ENCODE results near the gene MTHFSD. TPM values are rescaled to one million over a fixed set of nuclear protein-coding genes. Genes with fewer than 3 reads are reported as not detected.

The MTHFSD gene
- total RNA-seq, 2 donors from 2014 or later = 17.1 to 19.3 TPM

- peaks cover 44% of the 10 kb centered on the region for H3K27me3 Mint-ChIP-seq
- peaks cover 5% of the 10 kb centered on the region for H3K4me1 Mint-ChIP-seq
- H3K27ac Mint-ChIP-seq = no peak overlapping the region
- no peak for ATAC-seq (replicated peaks)
- peak overlapping the region; percentile 25 for H3K4me3 Mint-ChIP-seq
- no peaks in the 10 kb centered on the region for H3K36me3 Mint-ChIP-seq (ENCODE audit: low read depth)
- no peaks in the 10 kb centered on the region for H3K9me3 Mint-ChIP-seq
Measured at GRCh38 chr16:86567701-86568581, 12.9 kb upstream of the MTHFSD start.

- Mint-ChIP-seq H3K4me3 (peak overlapping the region; percentile 25), H3K27ac (no peak overlapping the region), H3K27me3 (peaks cover 47% of the 10 kb centered on the region), H3K4me1 (peaks cover 5% of the 10 kb centered on the region), H3K36me3 (ENCODE audit: low read depth) (no peaks in the 10 kb centered on the region), H3K9me3 (no peaks in the 10 kb centered on the region)
- no peak for ATAC-seq (replicated peaks)
Measured at GRCh38 chr16:86566966-86567700, 12.1 kb upstream of the MTHFSD start.

GRCh38 chr16:86566601-86566965 is 11.5 kb upstream of the MTHFSD start, which contains the start of gene FOXC2:
Gene FOXC2 (plus strand): TSS chr16:86566829. CDS start chr16:86567336, 507 bp downstream.
- Mint-ChIP-seq H3K9me3 (no peaks in the 10 kb centered on the region), H3K27ac (no peak within 1 kb of the TSS), H3K27me3 (peaks cover 50% of the 10 kb centered on the region), H3K36me3 (ENCODE audit: low read depth) (no peaks in the 10 kb centered on the region), H3K4me1 (peaks cover 5% of the 10 kb centered on the region), H3K4me3 (peak within 1 kb of the TSS; percentile 25)
- ATAC-seq (replicated peaks) = no peak

- no peak overlapping the region for H3K27ac Mint-ChIP-seq
- peaks cover 44% of the 10 kb centered on the region for H3K27me3 Mint-ChIP-seq
- H3K9me3 Mint-ChIP-seq = no peaks in the 10 kb centered on the region
- peaks cover 5% of the 10 kb centered on the region for H3K4me1 Mint-ChIP-seq
- no peak overlapping the region for H3K4me3 Mint-ChIP-seq
- ATAC-seq (replicated peaks) = no peak
- H3K36me3 Mint-ChIP-seq (ENCODE audit: low read depth) = no peaks in the 10 kb centered on the region
Measured at GRCh38 chr16:86565644-86566511, 10.8 kb upstream of the MTHFSD start.

- Mint-ChIP-seq H3K27ac (no peak overlapping the region), H3K4me3 (no peak overlapping the region), H3K9me3 (no peaks in the 10 kb centered on the region), H3K36me3 (ENCODE audit: low read depth) (no peaks in the 10 kb centered on the region), H3K27me3 (peaks cover 41% of the 10 kb centered on the region), H3K4me1 (peaks cover 5% of the 10 kb centered on the region)
- ATAC-seq (replicated peaks) = no peak
Measured at GRCh38 chr16:86565181-86565631, 10.2 kb upstream of the MTHFSD start.

GRCh38 chr16:86563469-86564345 is 8.7 kb upstream of the MTHFSD start:
- ATAC-seq (replicated peaks) = peak; percentile 87
- Mint-ChIP-seq H3K27me3 (peaks cover 33% of the 10 kb centered on the region), H3K4me1 (peaks cover 5% of the 10 kb centered on the region), H3K36me3 (ENCODE audit: low read depth) (no peaks in the 10 kb centered on the region), H3K4me3 (peak overlapping the region; percentile 50), H3K27ac (no peak overlapping the region), H3K9me3 (no peaks in the 10 kb centered on the region)

DNA sequence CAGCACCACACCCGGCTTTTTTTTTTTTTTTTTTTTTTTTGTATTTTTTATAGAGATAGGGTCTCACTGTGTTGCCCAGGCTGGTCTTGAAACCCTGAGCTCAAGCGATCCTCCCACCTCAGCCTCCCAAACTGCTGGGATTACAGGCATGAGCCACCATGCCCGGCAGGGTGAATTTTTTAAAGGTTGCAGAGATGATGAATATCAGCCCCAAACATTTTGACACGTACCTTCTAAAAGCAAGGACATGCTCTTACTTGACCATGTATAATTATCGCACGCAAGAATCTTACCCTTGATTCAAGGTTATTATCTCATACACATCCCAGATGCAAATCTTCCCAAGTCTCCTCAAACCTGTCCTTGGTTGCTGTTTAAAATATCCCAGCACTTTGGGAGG is 7.3 kb upstream of the MTHFSD start:
- no peaks in the 10 kb centered on the region for H3K9me3 Mint-ChIP-seq
- H3K36me3 Mint-ChIP-seq (ENCODE audit: low read depth) = no peaks in the 10 kb centered on the region
- H3K4me1 Mint-ChIP-seq = peaks cover 5% of the 10 kb centered on the region
- H3K27me3 Mint-ChIP-seq = peaks cover 37% of the 10 kb centered on the region
- no peak overlapping the region for H3K4me3 Mint-ChIP-seq
- no peak overlapping the region for H3K27ac Mint-ChIP-seq
- ATAC-seq (replicated peaks) = no peak

GRCh38 chr16:86559802-86560305 is 4.8 kb upstream of the MTHFSD start:
- H3K27ac Mint-ChIP-seq = no peak overlapping the region
- no peak for ATAC-seq (replicated peaks)
- no peak overlapping the region for H3K4me3 Mint-ChIP-seq
- no peaks in the 10 kb centered on the region for H3K9me3 Mint-ChIP-seq
- H3K27me3 Mint-ChIP-seq = peaks cover 31% of the 10 kb centered on the region
- H3K36me3 Mint-ChIP-seq (ENCODE audit: low read depth) = peaks cover 8% of the 10 kb centered on the region
- peaks cover 5% of the 10 kb centered on the region for H3K4me1 Mint-ChIP-seq

GRCh38 chr16:86558355-86559193 is 3.5 kb upstream of the MTHFSD start:
- Mint-ChIP-seq H3K27ac (no peak overlapping the region), H3K36me3 (ENCODE audit: low read depth) (peaks cover 16% of the 10 kb centered on the region), H3K27me3 (peaks cover 19% of the 10 kb centered on the region), H3K9me3 (no peaks in the 10 kb centered on the region), H3K4me3 (no peak overlapping the region), H3K4me1 (no peaks in the 10 kb centered on the region)
- ATAC-seq (replicated peaks) = no peak

GRCh38 chr16:86557587-86557986 is 2.6 kb upstream of the MTHFSD start:
- H3K9me3 Mint-ChIP-seq = no peaks in the 10 kb centered on the region
- H3K36me3 Mint-ChIP-seq (ENCODE audit: low read depth) = peaks cover 22% of the 10 kb centered on the region
- H3K27me3 Mint-ChIP-seq = peaks cover 15% of the 10 kb centered on the region
- no peak overlapping the region for H3K4me3 Mint-ChIP-seq
- no peaks in the 10 kb centered on the region for H3K4me1 Mint-ChIP-seq
- no peak for ATAC-seq (replicated peaks)
- H3K27ac Mint-ChIP-seq = no peak overlapping the region

- ATAC-seq (replicated peaks) = no peak
- no peak overlapping the region for H3K27ac Mint-ChIP-seq
Measured at GRCh38 chr16:86556576-86556975, 1.5 kb upstream of the MTHFSD start.

GRCh38 chr16:86555704-86556075 is 655 bp upstream of the MTHFSD start:
- ATAC-seq (replicated peaks) = no peak
- H3K36me3 Mint-ChIP-seq (ENCODE audit: low read depth) = peaks cover 33% of the 10 kb centered on the region
- H3K4me1 Mint-ChIP-seq = no peaks in the 10 kb centered on the region
- H3K9me3 Mint-ChIP-seq = no peaks in the 10 kb centered on the region
- peak overlapping the region; percentile 97 for H3K27ac Mint-ChIP-seq
- peaks cover 11% of the 10 kb centered on the region for H3K27me3 Mint-ChIP-seq
- H3K4me3 Mint-ChIP-seq = peak overlapping the region; percentile 89

More at GRCh38 chr16:86556576-86556975, 1.5 kb upstream of the MTHFSD start:
- Mint-ChIP-seq H3K36me3 (ENCODE audit: low read depth) (peaks cover 27% of the 10 kb centered on the region), H3K9me3 (no peaks in the 10 kb centered on the region), H3K27me3 (peaks cover 11% of the 10 kb centered on the region), H3K4me3 (peak overlapping the region; percentile 89), H3K4me1 (no peaks in the 10 kb centered on the region)

GRCh38 chr16:86554599-86554916 is 477 bp downstream of the MTHFSD start:
- H3K36me3 Mint-ChIP-seq (ENCODE audit: low read depth) = peaks cover 38% of the 10 kb centered on the region
- H3K4me1 Mint-ChIP-seq = no peaks in the 10 kb centered on the region
- peak overlapping the region; percentile 97 for H3K27ac Mint-ChIP-seq
- H3K27me3 Mint-ChIP-seq = peaks cover 7% of the 10 kb centered on the region
- H3K4me3 Mint-ChIP-seq = peak overlapping the region; percentile 89
- no peak for ATAC-seq (replicated peaks)
- H3K9me3 Mint-ChIP-seq = no peaks in the 10 kb centered on the region
